SK-N-SH treated with all-trans-retinoic acid at 6 μM for 48 hours (cell line): Measurements from ENCODE around the gene VWF.

Source experiments
- ARNTL ChIP-seq: fragments of 450-650 bp; formaldehyde crosslinking; IDR thresholded peaks from 2 replicates; pipeline ENCODE4 v1.5.0; 2020; ENCODE audit warnings: low read depth, mild to moderate bottlenecking, moderate library complexity, borderline replicate concordance
- PPARA ChIP-seq: fragments of 250-450 bp; sonication (Bioruptor Pico); IDR thresholded peaks from 2 replicates; pipeline ENCODE4 v1.5.0; 2020; ENCODE audit warnings: mild to moderate bottlenecking, borderline replicate concordance
- TSHZ2 ChIP-seq: fragments of 250-450 bp; sonication (Bioruptor Pico); IDR thresholded peaks from 2 replicates; pipeline ENCODE4 v1.5.0; 2020; ENCODE audit warnings: mild to moderate bottlenecking, moderate library complexity
- ZC3H10 ChIP-seq: fragments of 250-450 bp; sonication (Bioruptor Pico); IDR thresholded peaks from 2 replicates; pipeline ENCODE4 v1.5.1; 2021; ENCODE audit warnings: mild to moderate bottlenecking, moderate library complexity
- ZFP3 ChIP-seq: fragments of 250-450 bp; sonication (Bioruptor Pico); IDR thresholded peaks from 2 replicates; pipeline ENCODE4 v1.5.0; 2020; ENCODE audit warnings: mild to moderate bottlenecking, moderate library complexity
- ZNF70 ChIP-seq: fragments of 450-650 bp; formaldehyde crosslinking; IDR thresholded peaks from 2 replicates; pipeline ENCODE4 v1.5.0; 2020; ENCODE audit warnings: mild to moderate bottlenecking, moderate library complexity

GRCh38 chr12:6059221-6059620, 65.2 kb downstream of the VWF start:
- TF ChIP-seq ZNF70 (CRISPR knock-in tag) (no peak), PPARA (CRISPR knock-in tag) (no peak), TSHZ2 (no peak), ARNTL (CRISPR knock-in tag) (no peak), ZFP3 (CRISPR knock-in tag) (no peak), ZC3H10 (no peak)
